ENCODE data around the gene SRRM3. TPM values are rescaled to one million over a fixed set of nuclear protein-coding genes. Genes with fewer than 3 reads are reported as not detected.
A peak's percentile ranks its signal among the peaks of the same experiment; 100 is the strongest.

Gene SRRM3
- total and polyA plus RNA-seq, 9 of the 15 experiments (the other 6 are each of a cell fraction or from before 2014, with no cell fraction given) = 0.04 to 0.91 (median 0.46) TPM; not detected in 2

GRCh38 chr7:76317782-76318487, 116.2 kb downstream of the SRRM3 start (continued):
- TF ChIP-seq ZNF398 (CRISPR knock-in tag; IDR thresholded peaks at IDR 0.05) (no peak), GABPA (tag; conservative IDR thresholded peaks at IDR 0.05; ENCODE audit: low read depth) (peak; percentile 73), EZH2 (IDR thresholded peaks at IDR 0.05; ENCODE audit: borderline replicate concordance, low read depth, low read length) (no peak), ZNF184 (CRISPR knock-in tag; IDR thresholded peaks at IDR 0.05) (no peak), MAFF (IDR thresholded peaks at IDR 0.05; ENCODE audit: low read length) (no peak), SMARCB1 (IDR thresholded peaks at IDR 0.05; ENCODE audit: insufficient read length, low read depth) (no peak), ZNF512 (tag; IDR thresholded peaks at IDR 0.05) (no peak), NR2C1 (IDR thresholded peaks at IDR 0.05) (no peak), NR2C1 (tag; IDR thresholded peaks at IDR 0.05) (no peak), ZNF232 (CRISPR knock-in tag; IDR thresholded peaks at IDR 0.05) (no peak), ZNF280B (CRISPR knock-in tag; IDR thresholded peaks at IDR 0.05) (no peak), ELF4 (CRISPR knock-in tag; IDR thresholded peaks at IDR 0.05) (no peak; the same call in 1 of the 2 replicates), CTCF (IDR thresholded peaks at IDR 0.05 in 2 of 3, conservative IDR thresholded peaks at IDR 0.05 in 1 of 3; ENCODE audit: insufficient read depth in 2 of 3, low read depth in 1 of 3, low read length in 3 of 3) (no peak), ZNF583 (CRISPR knock-in tag; IDR thresholded peaks at IDR 0.05) (no peak), CAMTA2 (CRISPR knock-in tag; conservative IDR thresholded peaks at IDR 0.05) (no peak), NCOR1 (IDR thresholded peaks at IDR 0.05) (no peak), ZKSCAN8 (CRISPR knock-in tag; IDR thresholded peaks at IDR 0.05) (no peak), ZNF277 (CRISPR knock-in tag; IDR thresholded peaks at IDR 0.05; ENCODE audit: borderline replicate concordance) (no peak), ZNF282 (CRISPR knock-in tag; IDR thresholded peaks at IDR 0.05) (no peak)

Measured in K562 (cell line).